Osteocyte (in vitro differentiated cells): ENCODE measurements around the gene PGAM1. TPM values are rescaled to one million over a fixed set of nuclear protein-coding genes. Genes with fewer than 3 reads are reported as not detected.

ENCODE experiments used
- DNase-seq: peaks from one replicate; pipeline ENCODE4 v3.0.0; 2021; ENCODE audit warnings: mixed read lengths; ENCODE audit not compliant: unreplicated experiment; ENCODE audit errors: extremely low spot score
- H3K27ac Mint-ChIP-seq: one replicate; pipeline ENCODE4 v1.8.0; 2021; ENCODE audit warnings: mild to moderate bottlenecking, mixed read lengths; ENCODE audit not compliant: unreplicated experiment
- H3K27me3 Mint-ChIP-seq: one replicate; pipeline ENCODE4 v1.8.0; 2021; ENCODE audit warnings: mixed read lengths; ENCODE audit not compliant: unreplicated experiment
- H3K36me3 Mint-ChIP-seq: one replicate; pipeline ENCODE4 v1.8.0; 2021; ENCODE audit warnings: mixed read lengths; ENCODE audit not compliant: unreplicated experiment
- H3K4me1 Mint-ChIP-seq: one replicate; pipeline ENCODE4 v1.8.0; 2021; ENCODE audit warnings: mixed read lengths; ENCODE audit not compliant: unreplicated experiment
- H3K4me3 Mint-ChIP-seq: one replicate; pipeline ENCODE4 v1.8.0; 2021; ENCODE audit warnings: mild to moderate bottlenecking, moderate library complexity, mixed read lengths; ENCODE audit not compliant: unreplicated experiment
- H3K9me3 Mint-ChIP-seq: one replicate; pipeline ENCODE4 v1.8.0; 2021; ENCODE audit warnings: mixed read lengths; ENCODE audit not compliant: unreplicated experiment
- total RNA-seq: library from RNA; stranded (reverse); gene quantifications from 2 replicates; pipeline ENCODE4 v1.2.1, GENCODE V29; 2021
- TF ChIP-seq, protein P1 (sequence below): fragments of 200-600 bp; sonication (generic); IDR thresholded peaks from 2 replicates; pipeline ENCODE4 v1.5.0; 2021; ENCODE audit warnings: antibody characterized with exemption, mild to moderate bottlenecking, moderate library complexity

The PGAM1 gene
- total RNA-seq, 1 donor from 2014 or later = 236 TPM

- DNase-seq = no peak
- H3K4me3 Mint-ChIP-seq = no peak overlapping the region
- no peaks in the 10 kb centered on the region for H3K27me3 Mint-ChIP-seq
- H3K27ac Mint-ChIP-seq = no peak overlapping the region
- no peaks in the 10 kb centered on the region for H3K9me3 Mint-ChIP-seq
- TF ChIP-seq, protein P1, sequence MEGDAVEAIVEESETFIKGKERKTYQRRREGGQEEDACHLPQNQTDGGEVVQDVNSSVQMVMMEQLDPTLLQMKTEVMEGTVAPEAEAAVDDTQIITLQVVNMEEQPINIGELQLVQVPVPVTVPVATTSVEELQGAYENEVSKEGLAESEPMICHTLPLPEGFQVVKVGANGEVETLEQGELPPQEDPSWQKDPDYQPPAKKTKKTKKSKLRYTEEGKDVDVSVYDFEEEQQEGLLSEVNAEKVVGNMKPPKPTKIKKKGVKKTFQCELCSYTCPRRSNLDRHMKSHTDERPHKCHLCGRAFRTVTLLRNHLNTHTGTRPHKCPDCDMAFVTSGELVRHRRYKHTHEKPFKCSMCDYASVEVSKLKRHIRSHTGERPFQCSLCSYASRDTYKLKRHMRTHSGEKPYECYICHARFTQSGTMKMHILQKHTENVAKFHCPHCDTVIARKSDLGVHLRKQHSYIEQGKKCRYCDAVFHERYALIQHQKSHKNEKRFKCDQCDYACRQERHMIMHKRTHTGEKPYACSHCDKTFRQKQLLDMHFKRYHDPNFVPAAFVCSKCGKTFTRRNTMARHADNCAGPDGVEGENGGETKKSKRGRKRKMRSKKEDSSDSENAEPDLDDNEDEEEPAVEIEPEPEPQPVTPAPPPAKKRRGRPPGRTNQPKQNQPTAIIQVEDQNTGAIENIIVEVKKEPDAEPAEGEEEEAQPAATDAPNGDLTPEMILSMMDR = no peak
- peaks cover 35% of the 10 kb centered on the region for H3K36me3 Mint-ChIP-seq
- no peaks in the 10 kb centered on the region for H3K4me1 Mint-ChIP-seq
These were observed 36.3 kb downstream of the PGAM1 start for GRCh38 chr10:97462309-97462708.

GRCh38 chr10:97463363-97464132 is 37.6 kb downstream of the PGAM1 start:
- Mint-ChIP-seq H3K27me3 (no peaks in the 10 kb centered on the region), H3K36me3 (peaks cover 33% of the 10 kb centered on the region), H3K27ac (no peak overlapping the region), H3K9me3 (no peaks in the 10 kb centered on the region), H3K4me1 (no peaks in the 10 kb centered on the region), H3K4me3 (no peak overlapping the region)
- no peak for DNase-seq
- TF ChIP-seq, protein P1 = peak; percentile 89

- no peaks in the 10 kb centered on the region for H3K27me3 Mint-ChIP-seq
- H3K4me3 Mint-ChIP-seq = no peak overlapping the region
- no peak for DNase-seq
- H3K9me3 Mint-ChIP-seq = no peaks in the 10 kb centered on the region
- H3K36me3 Mint-ChIP-seq = peaks cover 27% of the 10 kb centered on the region
- no peaks in the 10 kb centered on the region for H3K4me1 Mint-ChIP-seq
- H3K27ac Mint-ChIP-seq = no peak overlapping the region
- TF ChIP-seq, protein P1 = no peak
These were observed 38.2 kb downstream of the PGAM1 start for GRCh38 chr10:97464226-97464625.

- peaks cover 17% of the 10 kb centered on the region for H3K36me3 Mint-ChIP-seq
- no peak overlapping the region for H3K4me3 Mint-ChIP-seq
- TF ChIP-seq, protein P1 = no peak
- no peaks in the 10 kb centered on the region for H3K27me3 Mint-ChIP-seq
- H3K9me3 Mint-ChIP-seq = no peaks in the 10 kb centered on the region
- no peaks in the 10 kb centered on the region for H3K4me1 Mint-ChIP-seq
- H3K27ac Mint-ChIP-seq = no peak overlapping the region
- no peak for DNase-seq
These were observed 40.0 kb downstream of the PGAM1 start for GRCh38 chr10:97465982-97466381.

DNA sequence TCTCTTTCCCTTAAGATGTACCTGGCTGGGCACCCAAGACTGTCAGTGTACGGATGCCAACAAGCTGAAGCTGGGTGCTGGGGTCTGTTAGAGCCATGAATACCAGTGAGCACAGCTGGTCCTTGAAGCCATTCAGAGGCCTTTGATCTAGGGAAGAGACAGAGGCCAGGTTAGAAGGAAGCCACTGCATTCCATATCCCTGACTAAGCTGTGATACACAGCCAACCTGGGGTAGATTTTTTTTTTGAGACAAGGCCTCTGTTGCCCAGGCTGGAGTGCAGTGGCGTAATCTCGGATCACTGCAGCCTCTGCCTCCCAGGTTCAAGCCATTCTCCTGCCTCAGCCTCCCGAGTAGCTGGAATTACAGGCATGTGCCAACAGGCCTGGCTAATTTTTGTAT is 40.8 kb downstream of the PGAM1 start:
- Mint-ChIP-seq H3K4me1 (no peaks in the 10 kb centered on the region), H3K27ac (no peak overlapping the region), H3K27me3 (no peaks in the 10 kb centered on the region), H3K36me3 (peaks cover 14% of the 10 kb centered on the region), H3K9me3 (no peaks in the 10 kb centered on the region), H3K4me3 (no peak overlapping the region)
- DNase-seq = no peak
- TF ChIP-seq, protein P1 = no peak
